ENCODE measurements around the gene IGSF23. TPM values are rescaled to one million over a fixed set of nuclear protein-coding genes. Genes with fewer than 3 reads are reported as not detected.

Gene IGSF23
- total and polyA plus RNA-seq, 2 of the 13 experiments (the other 11 are each of a cell fraction or from before 2014, with no cell fraction given), result 2.3 to 8.8 TPM

DNA sequence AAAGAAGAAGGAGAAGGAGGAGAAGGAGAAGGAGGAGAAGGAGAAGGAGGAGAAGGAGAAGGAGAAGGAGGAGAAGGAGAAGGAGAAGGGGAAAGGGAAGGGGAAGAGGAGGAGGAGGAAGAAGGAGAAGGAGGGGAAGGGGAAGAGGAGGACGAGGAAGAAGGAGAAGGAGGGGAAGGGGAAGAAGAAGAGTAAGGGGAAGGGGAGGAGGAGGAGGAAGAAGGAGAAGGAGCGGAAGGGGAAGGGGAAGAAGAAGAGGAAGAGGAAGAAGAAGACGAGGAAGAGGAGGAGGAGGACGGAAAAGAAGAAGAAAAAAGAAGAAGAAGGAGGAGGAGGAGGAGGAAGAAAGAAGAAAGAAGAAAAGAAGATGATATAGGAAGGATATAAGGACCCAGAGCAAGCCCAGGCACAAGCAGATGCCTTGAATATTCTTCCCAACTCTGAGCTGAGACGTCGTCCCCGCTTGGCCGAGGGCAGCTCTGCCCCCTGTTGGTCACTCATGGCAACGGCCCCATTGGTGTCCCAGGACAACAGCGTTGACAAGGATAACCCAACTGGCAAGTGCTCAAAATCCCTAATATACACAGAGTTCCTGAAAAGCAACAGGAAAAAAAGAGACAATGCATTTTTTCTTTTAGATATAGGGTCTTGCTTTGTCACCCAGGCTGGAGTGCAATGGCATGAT is 30.6 kb upstream of the IGSF23 start (continued):
- TF ChIP-seq, protein P1, sequence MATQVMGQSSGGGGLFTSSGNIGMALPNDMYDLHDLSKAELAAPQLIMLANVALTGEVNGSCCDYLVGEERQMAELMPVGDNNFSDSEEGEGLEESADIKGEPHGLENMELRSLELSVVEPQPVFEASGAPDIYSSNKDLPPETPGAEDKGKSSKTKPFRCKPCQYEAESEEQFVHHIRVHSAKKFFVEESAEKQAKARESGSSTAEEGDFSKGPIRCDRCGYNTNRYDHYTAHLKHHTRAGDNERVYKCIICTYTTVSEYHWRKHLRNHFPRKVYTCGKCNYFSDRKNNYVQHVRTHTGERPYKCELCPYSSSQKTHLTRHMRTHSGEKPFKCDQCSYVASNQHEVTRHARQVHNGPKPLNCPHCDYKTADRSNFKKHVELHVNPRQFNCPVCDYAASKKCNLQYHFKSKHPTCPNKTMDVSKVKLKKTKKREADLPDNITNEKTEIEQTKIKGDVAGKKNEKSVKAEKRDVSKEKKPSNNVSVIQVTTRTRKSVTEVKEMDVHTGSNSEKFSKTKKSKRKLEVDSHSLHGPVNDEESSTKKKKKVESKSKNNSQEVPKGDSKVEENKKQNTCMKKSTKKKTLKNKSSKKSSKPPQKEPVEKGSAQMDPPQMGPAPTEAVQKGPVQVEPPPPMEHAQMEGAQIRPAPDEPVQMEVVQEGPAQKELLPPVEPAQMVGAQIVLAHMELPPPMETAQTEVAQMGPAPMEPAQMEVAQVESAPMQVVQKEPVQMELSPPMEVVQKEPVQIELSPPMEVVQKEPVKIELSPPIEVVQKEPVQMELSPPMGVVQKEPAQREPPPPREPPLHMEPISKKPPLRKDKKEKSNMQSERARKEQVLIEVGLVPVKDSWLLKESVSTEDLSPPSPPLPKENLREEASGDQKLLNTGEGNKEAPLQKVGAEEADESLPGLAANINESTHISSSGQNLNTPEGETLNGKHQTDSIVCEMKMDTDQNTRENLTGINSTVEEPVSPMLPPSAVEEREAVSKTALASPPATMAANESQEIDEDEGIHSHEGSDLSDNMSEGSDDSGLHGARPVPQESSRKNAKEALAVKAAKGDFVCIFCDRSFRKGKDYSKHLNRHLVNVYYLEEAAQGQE (IDR thresholded peaks at IDR 0.05; ENCODE audit: borderline replicate concordance in 1 of 2, low read depth in 1 of 2, low read length in 2 of 2), result no peak
- no peak for TF ChIP-seq ZEB1 (IDR thresholded peaks at IDR 0.05; ENCODE audit: insufficient replicate concordance, low read depth)
- TF ChIP-seq, protein P2, sequence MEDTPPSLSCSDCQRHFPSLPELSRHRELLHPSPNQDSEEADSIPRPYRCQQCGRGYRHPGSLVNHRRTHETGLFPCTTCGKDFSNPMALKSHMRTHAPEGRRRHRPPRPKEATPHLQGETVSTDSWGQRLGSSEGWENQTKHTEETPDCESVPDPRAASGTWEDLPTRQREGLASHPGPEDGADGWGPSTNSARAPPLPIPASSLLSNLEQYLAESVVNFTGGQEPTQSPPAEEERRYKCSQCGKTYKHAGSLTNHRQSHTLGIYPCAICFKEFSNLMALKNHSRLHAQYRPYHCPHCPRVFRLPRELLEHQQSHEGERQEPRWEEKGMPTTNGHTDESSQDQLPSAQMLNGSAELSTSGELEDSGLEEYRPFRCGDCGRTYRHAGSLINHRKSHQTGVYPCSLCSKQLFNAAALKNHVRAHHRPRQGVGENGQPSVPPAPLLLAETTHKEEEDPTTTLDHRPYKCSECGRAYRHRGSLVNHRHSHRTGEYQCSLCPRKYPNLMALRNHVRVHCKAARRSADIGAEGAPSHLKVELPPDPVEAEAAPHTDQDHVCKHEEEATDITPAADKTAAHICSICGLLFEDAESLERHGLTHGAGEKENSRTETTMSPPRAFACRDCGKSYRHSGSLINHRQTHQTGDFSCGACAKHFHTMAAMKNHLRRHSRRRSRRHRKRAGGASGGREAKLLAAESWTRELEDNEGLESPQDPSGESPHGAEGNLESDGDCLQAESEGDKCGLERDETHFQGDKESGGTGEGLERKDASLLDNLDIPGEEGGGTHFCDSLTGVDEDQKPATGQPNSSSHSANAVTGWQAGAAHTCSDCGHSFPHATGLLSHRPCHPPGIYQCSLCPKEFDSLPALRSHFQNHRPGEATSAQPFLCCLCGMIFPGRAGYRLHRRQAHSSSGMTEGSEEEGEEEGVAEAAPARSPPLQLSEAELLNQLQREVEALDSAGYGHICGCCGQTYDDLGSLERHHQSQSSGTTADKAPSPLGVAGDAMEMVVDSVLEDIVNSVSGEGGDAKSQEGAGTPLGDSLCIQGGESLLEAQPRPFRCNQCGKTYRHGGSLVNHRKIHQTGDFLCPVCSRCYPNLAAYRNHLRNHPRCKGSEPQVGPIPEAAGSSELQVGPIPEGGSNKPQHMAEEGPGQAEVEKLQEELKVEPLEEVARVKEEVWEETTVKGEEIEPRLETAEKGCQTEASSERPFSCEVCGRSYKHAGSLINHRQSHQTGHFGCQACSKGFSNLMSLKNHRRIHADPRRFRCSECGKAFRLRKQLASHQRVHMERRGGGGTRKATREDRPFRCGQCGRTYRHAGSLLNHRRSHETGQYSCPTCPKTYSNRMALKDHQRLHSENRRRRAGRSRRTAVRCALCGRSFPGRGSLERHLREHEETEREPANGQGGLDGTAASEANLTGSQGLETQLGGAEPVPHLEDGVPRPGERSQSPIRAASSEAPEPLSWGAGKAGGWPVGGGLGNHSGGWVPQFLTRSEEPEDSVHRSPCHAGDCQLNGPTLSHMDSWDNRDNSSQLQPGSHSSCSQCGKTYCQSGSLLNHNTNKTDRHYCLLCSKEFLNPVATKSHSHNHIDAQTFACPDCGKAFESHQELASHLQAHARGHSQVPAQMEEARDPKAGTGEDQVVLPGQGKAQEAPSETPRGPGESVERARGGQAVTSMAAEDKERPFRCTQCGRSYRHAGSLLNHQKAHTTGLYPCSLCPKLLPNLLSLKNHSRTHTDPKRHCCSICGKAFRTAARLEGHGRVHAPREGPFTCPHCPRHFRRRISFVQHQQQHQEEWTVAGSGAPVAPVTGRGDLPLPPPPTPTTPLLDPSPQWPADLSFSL (CRISPR knock-in tag; IDR thresholded peaks at IDR 0.05), result no peak
- TF ChIP-seq ZNF772 (CRISPR knock-in tag; IDR thresholded peaks at IDR 0.05), result no peak
- TF ChIP-seq FOSL2 (CRISPR knock-in tag; IDR thresholded peaks at IDR 0.05), result no peak
- TF ChIP-seq ZBTB44 (CRISPR knock-in tag; IDR thresholded peaks at IDR 0.05), result no peak
- TF ChIP-seq ATF7-NPFF (CRISPR knock-in tag; IDR thresholded peaks at IDR 0.05; ENCODE audit: low read depth), result no peak
- TF ChIP-seq MBD4 (IDR thresholded peaks at IDR 0.05; ENCODE audit: borderline replicate concordance, low read length), result no peak
- no peak for TF ChIP-seq SRF (IDR thresholded peaks at IDR 0.05; ENCODE audit: low read depth, low read length)
- peak; percentile 32; the same call in 1 of the 2 replicates for TF ChIP-seq SMC3 (IDR thresholded peaks at IDR 0.05; ENCODE audit: low read length)
- no peak for TF ChIP-seq TBX3 (IDR thresholded peaks at IDR 0.05; ENCODE audit: borderline replicate concordance)
- TF ChIP-seq ZNF703 (CRISPR knock-in tag; IDR thresholded peaks at IDR 0.05; ENCODE audit: borderline replicate concordance), result no peak
- no peak for TF ChIP-seq ZNF678 (CRISPR knock-in tag; IDR thresholded peaks at IDR 0.05)
- TF ChIP-seq, protein P3, sequence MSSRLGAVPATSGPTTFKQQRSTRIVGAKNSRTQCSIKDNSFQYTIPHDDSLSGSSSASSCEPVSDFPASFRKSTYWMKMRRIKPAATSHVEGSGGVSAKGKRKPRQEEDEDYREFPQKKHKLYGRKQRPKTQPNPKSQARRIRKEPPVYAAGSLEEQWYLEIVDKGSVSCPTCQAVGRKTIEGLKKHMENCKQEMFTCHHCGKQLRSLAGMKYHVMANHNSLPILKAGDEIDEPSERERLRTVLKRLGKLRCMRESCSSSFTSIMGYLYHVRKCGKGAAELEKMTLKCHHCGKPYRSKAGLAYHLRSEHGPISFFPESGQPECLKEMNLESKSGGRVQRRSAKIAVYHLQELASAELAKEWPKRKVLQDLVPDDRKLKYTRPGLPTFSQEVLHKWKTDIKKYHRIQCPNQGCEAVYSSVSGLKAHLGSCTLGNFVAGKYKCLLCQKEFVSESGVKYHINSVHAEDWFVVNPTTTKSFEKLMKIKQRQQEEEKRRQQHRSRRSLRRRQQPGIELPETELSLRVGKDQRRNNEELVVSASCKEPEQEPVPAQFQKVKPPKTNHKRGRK (CRISPR knock-in tag; IDR thresholded peaks at IDR 0.05), result peak; percentile 99
- no peak for TF ChIP-seq NFIB (CRISPR knock-in tag; IDR thresholded peaks at IDR 0.05; ENCODE audit: borderline replicate concordance)
- no peak for TF ChIP-seq ZNF547 (CRISPR knock-in tag; IDR thresholded peaks at IDR 0.05)
